BJ (cell line): ENCODE measurements around the gene RXYLT1. TPM values are rescaled to one million over a fixed set of nuclear protein-coding genes. Genes with fewer than 3 reads are reported as not detected.

Experiments
- CTCF ChIA-PET: fragments of 350-600 bp; formaldehyde crosslinking; extraction: SDS; loops from one replicate; lab custom pipeline; 2021; ENCODE audit warnings: antibody characterized with exemption, inconsistent platforms; lab: Yijun Ruan, JAX
- POLR2A ChIA-PET: fragments of 300-600 bp; sonication (Branson Sonifier 250); formaldehyde crosslinking; extraction: SDS; loops from one replicate; lab custom pipeline; 2021; ENCODE audit warnings: antibody characterized with exemption; lab: Charles Lee
- DNase-seq: peaks from one replicate; pipeline ENCODE4 v3.0.0-alpha.2; 2011; ENCODE audit warnings: low read depth
- H3K27me3 ChIP-seq: 2 replicates; pipeline ENCODE4 v1.6.0; 2011; ENCODE audit warnings: low read length; ENCODE audit not compliant: control insufficient read depth, insufficient read depth
- H3K36me3 ChIP-seq: 2 replicates; pipeline ENCODE4 v1.5.1; 2011; ENCODE audit warnings: low read length; ENCODE audit not compliant: control insufficient read depth, insufficient read depth
- H3K4me3 ChIP-seq: 2 replicates; pipeline ENCODE4 v1.5.1; 2011; ENCODE audit warnings: low read depth, mild to moderate bottlenecking, control low read depth, low read length
- CTCF ChIP-seq: IDR thresholded peaks from 2 replicates; pipeline ENCODE4 v1.5.1; 2011; ENCODE audit warnings: low read depth, mild to moderate bottlenecking, control low read depth, inconsistent platforms, low read length, moderate library complexity; ENCODE audit not compliant: insufficient read depth
- polyA plus RNA-seq: library from polyadenylated mRNA; depleted of rRNA; stranded (reverse); fragments of >200 nt; gene quantifications from 2 replicates; pipeline ENCODE4 v1.2.3, GENCODE V29; 2011

Gene RXYLT1
- polyA plus RNA-seq, 1 experiment, result 7.3 TPM

- H3K4me3 ChIP-seq, result peak overlapping the region; percentile 93
- no peak for TF ChIP-seq CTCF
- no peak for DNase-seq
- ChIA-PET CTCF (interaction anchor here (0.6 to 4.0 kb wide), 34 partner anchors 10 to 429 kb away, joined by 3 to 42 read pairs (median 4); no protein-coding TSS in a partner anchor), POLR2A (no interaction called here)
- H3K36me3 ChIP-seq, result no peaks in the 10 kb centered on the region
- no peaks in the 10 kb centered on the region for H3K27me3 ChIP-seq
Observed at GRCh38 chr12:63843254-63843720, 63.6 kb downstream of the RXYLT1 start.

DNA sequence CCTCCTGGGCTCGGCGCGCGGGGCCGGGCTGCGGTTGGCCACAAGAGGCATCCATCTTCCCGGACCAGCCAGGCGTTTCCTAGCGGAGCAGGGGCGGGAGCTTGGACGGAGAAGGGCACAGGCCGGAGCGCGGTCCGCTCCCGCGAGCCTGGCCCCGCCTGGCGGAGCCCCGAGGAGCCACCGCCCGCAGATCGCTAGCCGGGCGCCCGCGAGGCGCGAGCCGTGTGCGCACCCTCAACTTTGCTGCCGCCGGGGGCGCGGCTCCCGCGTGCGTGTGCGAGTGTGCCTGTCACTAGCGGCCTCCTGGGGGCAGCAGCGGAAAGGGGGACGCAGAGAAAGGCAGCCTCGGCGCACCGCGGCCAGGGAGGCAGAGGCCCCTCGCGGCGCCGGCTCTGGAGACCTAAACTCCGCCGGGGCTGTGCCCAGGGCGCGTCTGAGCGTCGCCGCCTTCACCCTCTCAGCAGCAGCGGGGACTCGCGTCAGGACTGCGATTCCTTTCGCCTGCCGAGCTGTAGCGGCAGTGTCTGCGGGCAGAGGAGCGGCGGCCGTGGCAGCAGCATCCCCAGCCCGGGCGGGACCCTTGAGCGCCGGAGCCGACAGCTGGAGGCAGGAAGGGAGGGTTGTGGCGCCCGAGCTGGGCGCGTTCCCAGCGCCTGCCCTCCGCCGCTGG, 64.1 kb downstream of the RXYLT1 start:
- Histone ChIP-seq H3K4me3 (peak overlapping the region; percentile 93), H3K27me3 (no peaks in the 10 kb centered on the region), H3K36me3 (no peaks in the 10 kb centered on the region)
- DNase-seq, result peak; percentile 76
- ChIA-PET POLR2A (interaction anchor here (0.6 kb wide), 1 partner anchor 277 kb away, joined by 14 read pairs; no protein-coding TSS in a partner anchor), CTCF (interaction anchor here (0.6 to 4.0 kb wide), 47 partner anchors 10 to 428 kb away, joined by 3 to 42 read pairs (median 4); no protein-coding TSS in a partner anchor)
- peak; percentile 86 for TF ChIP-seq CTCF

GRCh38 chr12:63844391-63845341, 65.0 kb downstream of the RXYLT1 start, which contains the start of gene SRGAP1:
Gene SRGAP1 (plus strand): TSS chr12:63844700. CDS start chr12:63844817, 117 bp downstream.
- Histone ChIP-seq H3K36me3 (no peaks in the 10 kb centered on the region), H3K4me3 (peak within 1 kb of the TSS; percentile 93), H3K27me3 (no peaks in the 10 kb centered on the region)
- CTCF ChIA-PET, result interaction anchor here (0.6 to 4.0 kb wide), 38 partner anchors 9 to 417 kb away, joined by 3 to 42 read pairs (median 4); no protein-coding TSS in a partner anchor
- no peak for DNase-seq
- TF ChIP-seq CTCF, result 0 out of 2 replicates have a peak, but pooled peaks have one; percentile 25
- POLR2A ChIA-PET, result interaction anchor here (0.6 to 0.9 kb wide), 2 partner anchors 75 to 86 kb away, joined by 5 to 26 read pairs; no protein-coding TSS in a partner anchor

- TF ChIP-seq CTCF, result no peak
- Histone ChIP-seq H3K36me3 (no peaks in the 10 kb centered on the region), H3K4me3 (peak overlapping the region; percentile 93), H3K27me3 (no peaks in the 10 kb centered on the region)
- DNase-seq, result no peak
- ChIA-PET POLR2A (no interaction called here), CTCF (interaction anchor here (0.8 to 4.0 kb wide), 7 partner anchors 8 to 409 kb away, joined by 3 to 42 read pairs (median 5); no protein-coding TSS in a partner anchor)
Observed at GRCh38 chr12:63845726-63846125, 66.0 kb downstream of the RXYLT1 start.
